Glutamatergic neuron (in vitro differentiated cells): ENCODE data around the gene SLC29A3. TPM values are rescaled to one million over a fixed set of nuclear protein-coding genes. Genes with fewer than 3 reads are reported as not detected.

ENCODE experiments used
- DNase-seq: peaks from one replicate; pipeline ENCODE4 v3.0.0; 2022
- H3K27ac Mint-ChIP-seq: one replicate; pipeline ENCODE4 v1.8.0; 2020; ENCODE audit warnings: mild to moderate bottlenecking, mixed read lengths, inconsistent platforms; ENCODE audit not compliant: unreplicated experiment
- H3K27me3 Mint-ChIP-seq: one replicate; pipeline ENCODE4 v1.8.0; 2020; ENCODE audit warnings: mild to moderate bottlenecking, moderate library complexity, mixed read lengths, inconsistent platforms; ENCODE audit not compliant: unreplicated experiment
- H3K36me3 Mint-ChIP-seq: one replicate; pipeline ENCODE4 v1.8.0; 2020; ENCODE audit warnings: mild to moderate bottlenecking, mixed read lengths, inconsistent platforms; ENCODE audit not compliant: unreplicated experiment
- H3K4me1 Mint-ChIP-seq: one replicate; pipeline ENCODE4 v1.8.0; 2020; ENCODE audit warnings: mild to moderate bottlenecking, low read depth, mixed read lengths, inconsistent platforms; ENCODE audit not compliant: unreplicated experiment
- H3K4me3 Mint-ChIP-seq: one replicate; pipeline ENCODE4 v1.8.0; 2020; ENCODE audit warnings: mild to moderate bottlenecking, mixed read lengths, inconsistent platforms; ENCODE audit not compliant: unreplicated experiment
- H3K9me3 Mint-ChIP-seq: one replicate; pipeline ENCODE4 v1.8.0; 2020; ENCODE audit warnings: mild to moderate bottlenecking, moderate library complexity, mixed read lengths, inconsistent platforms; ENCODE audit not compliant: unreplicated experiment
- long read RNA-seq: library from polyadenylated mRNA; unstranded; transcript quantifications from one replicate; pipeline ENCODE4 v2.0.0, GENCODE V29; 2020; ENCODE audit not compliant: unreplicated experiment
- total RNA-seq: library from RNA; stranded (reverse); fragmentation: NEBNext Ultra II Directional; extraction: Animal tissue kit (Norgen Biotek cat#: 25700); gene quantifications from one replicate; pipeline ENCODE4 v1.2.1, GENCODE V29; 2021; ENCODE audit not compliant: unreplicated experiment
- TF ChIP-seq, protein P1 (sequence below): fragments of 200-600 bp; sonication (generic); IDR thresholded peaks from one replicate; pipeline ENCODE4 v1.5.0; 2021; ENCODE audit not compliant: partially characterized antibody, unreplicated experiment

SLC29A3 gene
- total RNA-seq = 7.8 TPM
- long read RNA-seq = 0 reads

DNA sequence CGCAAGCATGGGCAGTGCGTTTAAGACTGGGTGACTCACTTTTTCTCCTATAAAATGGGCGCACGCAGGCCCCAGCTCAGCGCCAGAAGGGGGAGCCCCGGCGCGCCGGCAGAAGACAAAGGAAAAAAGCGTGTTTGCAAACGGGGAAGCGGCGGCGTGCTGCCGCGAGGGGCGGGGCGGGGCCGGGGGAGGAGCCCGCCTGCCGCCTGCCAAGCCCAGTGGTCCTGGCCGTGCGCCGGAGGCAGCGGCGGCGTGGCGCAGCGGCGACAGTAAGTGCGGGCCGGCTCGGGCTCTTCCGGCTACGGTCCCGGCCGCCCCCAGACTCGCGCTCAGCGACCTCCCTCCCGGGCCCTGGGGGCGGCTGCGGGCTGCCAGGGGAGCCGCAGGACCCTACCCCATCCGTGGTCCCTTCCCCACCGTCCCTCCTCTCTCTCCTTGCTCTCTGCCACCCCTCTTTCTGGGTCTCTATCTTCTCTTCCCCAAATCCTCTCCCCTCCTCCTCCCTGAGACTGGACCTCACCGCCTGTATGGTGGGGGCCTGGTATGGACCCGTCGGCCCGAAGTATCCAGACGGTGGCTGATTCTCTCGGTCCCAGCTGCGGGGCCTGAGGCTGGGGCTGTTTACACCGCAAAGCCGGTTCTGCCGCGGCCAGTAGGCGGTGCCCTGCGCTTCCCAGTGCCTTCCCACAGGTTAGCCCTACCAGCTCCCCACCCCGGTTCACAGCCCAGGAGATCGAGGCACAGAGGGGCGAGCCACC is at the start of gene SLC29A3:
SLC29A3 (plus strand) TSS at position 218 of the 758 bp plus-strand sequence; CDS start at position 269, 51 bp downstream.
- no peaks in the 10 kb centered on the region for H3K9me3 Mint-ChIP-seq
- H3K36me3 Mint-ChIP-seq = no peaks in the 10 kb centered on the region
- TF ChIP-seq, protein P1, sequence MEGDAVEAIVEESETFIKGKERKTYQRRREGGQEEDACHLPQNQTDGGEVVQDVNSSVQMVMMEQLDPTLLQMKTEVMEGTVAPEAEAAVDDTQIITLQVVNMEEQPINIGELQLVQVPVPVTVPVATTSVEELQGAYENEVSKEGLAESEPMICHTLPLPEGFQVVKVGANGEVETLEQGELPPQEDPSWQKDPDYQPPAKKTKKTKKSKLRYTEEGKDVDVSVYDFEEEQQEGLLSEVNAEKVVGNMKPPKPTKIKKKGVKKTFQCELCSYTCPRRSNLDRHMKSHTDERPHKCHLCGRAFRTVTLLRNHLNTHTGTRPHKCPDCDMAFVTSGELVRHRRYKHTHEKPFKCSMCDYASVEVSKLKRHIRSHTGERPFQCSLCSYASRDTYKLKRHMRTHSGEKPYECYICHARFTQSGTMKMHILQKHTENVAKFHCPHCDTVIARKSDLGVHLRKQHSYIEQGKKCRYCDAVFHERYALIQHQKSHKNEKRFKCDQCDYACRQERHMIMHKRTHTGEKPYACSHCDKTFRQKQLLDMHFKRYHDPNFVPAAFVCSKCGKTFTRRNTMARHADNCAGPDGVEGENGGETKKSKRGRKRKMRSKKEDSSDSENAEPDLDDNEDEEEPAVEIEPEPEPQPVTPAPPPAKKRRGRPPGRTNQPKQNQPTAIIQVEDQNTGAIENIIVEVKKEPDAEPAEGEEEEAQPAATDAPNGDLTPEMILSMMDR = peak; percentile 47
- no peaks in the 10 kb centered on the region for H3K27me3 Mint-ChIP-seq
- H3K4me1 Mint-ChIP-seq = peaks cover 9% of the 10 kb centered on the region
- peak; percentile 86 for DNase-seq
- peak within 1 kb of the TSS; percentile 98 for H3K27ac Mint-ChIP-seq
- peak within 1 kb of the TSS; percentile 97 for H3K4me3 Mint-ChIP-seq

DNA sequence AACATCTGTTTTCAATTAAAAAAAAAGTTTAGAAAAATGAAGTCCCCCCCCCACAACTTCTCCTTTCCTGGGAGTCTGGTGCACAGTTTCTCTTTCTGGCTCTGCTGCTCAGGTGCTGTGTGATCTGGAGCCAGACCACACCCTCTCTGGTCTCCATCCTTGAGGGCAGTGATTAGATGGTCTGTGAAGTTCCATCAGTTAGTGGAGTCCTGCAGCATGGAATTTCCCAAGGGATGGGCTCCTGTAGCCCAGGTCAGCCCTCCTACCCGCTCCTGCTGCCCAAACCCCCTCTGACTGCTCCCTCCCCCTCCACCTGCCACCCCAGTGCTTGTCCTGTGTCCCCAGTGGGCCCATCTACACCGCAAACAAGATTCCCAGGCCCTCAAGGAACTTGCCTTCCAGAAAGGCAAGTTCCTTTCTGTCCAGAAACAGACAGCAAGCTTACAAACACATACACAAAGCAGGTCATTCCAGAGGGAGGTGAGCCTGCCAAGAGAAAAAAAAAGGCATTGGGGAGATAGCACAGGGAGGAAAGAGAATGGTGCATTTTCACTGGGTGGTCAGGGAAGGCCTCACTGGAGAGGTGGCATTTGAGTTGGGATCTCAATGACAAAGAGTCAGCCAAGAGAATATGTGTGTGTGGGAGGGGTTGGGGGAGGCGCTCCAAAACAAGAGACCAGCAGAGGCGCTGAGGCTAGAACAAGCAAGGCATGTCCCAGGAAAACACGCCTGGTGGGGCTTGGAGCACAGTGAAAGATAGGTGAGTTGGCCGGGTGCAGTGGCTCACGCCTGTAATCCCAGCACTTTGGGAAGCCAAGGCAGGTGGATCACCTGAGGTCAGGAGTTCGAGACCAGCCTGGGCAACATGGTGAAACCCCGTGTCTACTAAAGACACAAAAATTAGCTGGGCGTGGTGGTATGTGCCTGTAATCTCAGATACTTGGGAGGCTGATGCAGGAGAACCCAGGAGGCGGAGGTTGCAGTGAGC is 49.5 kb upstream of the SLC29A3 start:
- TF ChIP-seq, protein P1 = no peak
- Mint-ChIP-seq H3K27me3 (peaks cover 19% of the 10 kb centered on the region), H3K4me1 (peaks cover 40% of the 10 kb centered on the region), H3K9me3 (peaks cover 12% of the 10 kb centered on the region), H3K36me3 (no peaks in the 10 kb centered on the region), H3K27ac (peak overlapping the region; percentile 67), H3K4me3 (peak overlapping the region; percentile 61)
- no peak for DNase-seq

DNA sequence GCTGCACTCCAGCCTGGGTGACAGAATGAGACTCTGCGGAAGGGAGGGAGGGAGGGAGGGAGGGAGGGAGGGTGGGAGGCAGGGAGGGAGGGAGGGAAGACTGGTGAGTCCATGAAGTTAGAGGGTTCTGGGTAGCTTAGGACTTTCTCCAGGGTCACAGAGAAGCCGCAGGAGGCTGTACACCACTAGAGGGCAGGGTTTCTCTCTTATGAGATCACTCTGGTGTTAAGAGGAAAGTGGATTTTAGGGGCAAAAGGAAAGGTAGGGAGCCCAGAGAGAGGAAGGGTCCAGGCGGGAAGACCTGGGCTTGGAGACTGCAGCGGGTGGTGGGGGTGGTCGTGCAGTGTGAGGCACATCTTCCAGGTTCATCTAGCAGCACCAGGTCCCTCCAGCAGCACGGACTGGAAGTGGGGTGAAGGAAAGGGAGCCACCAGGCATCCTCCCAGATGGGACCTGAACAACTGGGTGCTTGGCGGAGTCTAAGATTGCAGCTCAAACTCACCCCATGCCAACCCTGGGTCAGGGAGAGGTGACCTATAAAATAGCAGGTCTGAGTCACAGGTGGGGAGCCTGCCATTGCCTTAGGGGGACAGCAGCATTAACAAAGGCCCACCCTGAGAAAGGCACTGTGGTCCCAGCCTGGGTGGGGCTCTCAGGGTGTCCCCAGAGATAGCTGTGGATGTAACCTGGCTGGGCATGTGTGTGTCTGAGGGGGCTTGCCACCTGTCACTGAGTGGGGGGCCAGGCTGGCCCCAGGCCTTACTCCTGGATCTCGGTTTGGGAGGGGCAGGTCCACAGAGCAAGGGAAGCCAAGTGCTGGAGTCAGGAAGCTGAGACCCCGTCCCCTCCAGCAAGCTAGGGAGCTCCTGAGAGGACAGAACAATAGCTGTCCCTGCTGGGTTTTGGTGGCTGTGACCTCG is 48.5 kb upstream of the SLC29A3 start:
- peak overlapping the region; percentile 70 for H3K27ac Mint-ChIP-seq
- H3K36me3 Mint-ChIP-seq = no peaks in the 10 kb centered on the region
- H3K4me3 Mint-ChIP-seq = no peak overlapping the region
- peaks cover 19% of the 10 kb centered on the region for H3K27me3 Mint-ChIP-seq
- peak; percentile 74 for DNase-seq
- TF ChIP-seq, protein P1 = peak; percentile 57
- H3K4me1 Mint-ChIP-seq = peaks cover 40% of the 10 kb centered on the region
- H3K9me3 Mint-ChIP-seq = peaks cover 12% of the 10 kb centered on the region

DNA sequence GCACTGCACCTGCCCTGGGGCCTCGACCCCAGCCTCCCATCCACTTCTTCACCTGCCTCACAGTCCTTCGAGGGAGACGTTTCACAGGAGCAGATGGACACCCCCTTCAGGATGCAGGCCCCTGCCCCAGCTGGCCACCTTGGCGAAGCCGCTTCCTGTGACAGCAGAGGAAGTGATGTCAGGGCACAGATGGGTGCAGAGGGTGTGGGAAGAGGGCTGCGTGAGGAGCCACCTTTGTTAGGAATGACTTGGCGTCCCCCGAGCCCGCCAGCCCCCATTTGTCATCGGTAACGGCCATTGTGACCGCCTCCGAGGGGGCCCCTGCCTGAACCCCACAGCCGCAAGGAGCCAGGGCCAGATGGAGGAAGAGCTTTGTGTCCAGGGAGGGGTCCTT is 47.4 kb upstream of the SLC29A3 start:
- Mint-ChIP-seq H3K9me3 (peaks cover 12% of the 10 kb centered on the region), H3K27ac (peak overlapping the region; percentile 59), H3K4me1 (peaks cover 35% of the 10 kb centered on the region), H3K4me3 (no peak overlapping the region), H3K36me3 (no peaks in the 10 kb centered on the region), H3K27me3 (peaks cover 18% of the 10 kb centered on the region)
- TF ChIP-seq, protein P1 = no peak
- no peak for DNase-seq
